ENCODE data around the gene RGS13. TPM values are rescaled to one million over a fixed set of nuclear protein-coding genes. Genes with fewer than 3 reads are reported as not detected.
"Not testable (repeated sequence)": the region's sequence is repeated elsewhere in the genome, so short reads cannot be mapped to it uniquely, and the experiment has no call there.

Gene RGS13
- total and polyA plus RNA-seq, 4 donors, result 0.64 to 2.9 (median 1.1) TPM

- intact Hi-C loops (cut with DNase I); H3K4me3 ChIP-seq (ENCODE audit: low read length in 2 of 2); H3K36me3 ChIP-seq (ENCODE audit: control insufficient read depth in 1 of 2, insufficient read depth in 2 of 2, low read length in 1 of 2); H3K27ac ChIP-seq (ENCODE audit: low read depth in 1 of 2, low read length in 2 of 2); H3K9me3 ChIP-seq (ENCODE audit: control insufficient read depth, low read length); ATAC-seq (ENCODE audit: low FRiP score); H3K4me1 ChIP-seq (ENCODE audit: control insufficient read depth in 1 of 2, insufficient read depth in 2 of 2, low read length in 2 of 2); H3K27me3 ChIP-seq (ENCODE audit: control insufficient read depth in 1 of 2, insufficient read depth in 2 of 2, low read length in 1 of 2); DNase-seq: not testable (repeated sequence)
- WGBS, 2 donors, result 96 to 97% methylated on average over 4 of the region's 4 CpGs
These were observed 47.1 kb downstream of the RGS13 start for GRCh38 chr1:192683081-192683480.

- no peak overlapping the region for H3K4me3 ChIP-seq (ENCODE audit: low read length in 2 of 2)
- ATAC-seq (ENCODE audit: low FRiP score) (no peak), DNase-seq (no peak)
- no peaks in the 10 kb centered on the region for H3K36me3 ChIP-seq (ENCODE audit: control insufficient read depth in 1 of 2, insufficient read depth in 2 of 2, low read length in 1 of 2)
- no peaks in the 10 kb centered on the region for H3K27me3 ChIP-seq (ENCODE audit: control insufficient read depth in 1 of 2, insufficient read depth in 2 of 2, low read length in 1 of 2)
- H3K9me3 ChIP-seq (ENCODE audit: control insufficient read depth, low read length), result peaks cover 2% of the 10 kb centered on the region
- intact Hi-C loops (cut with DNase I), result no loop called here
- H3K27ac ChIP-seq (ENCODE audit: low read depth in 1 of 2, low read length in 2 of 2), result no peak overlapping the region
- no peaks in the 10 kb centered on the region for H3K4me1 ChIP-seq (ENCODE audit: control insufficient read depth in 1 of 2, insufficient read depth in 2 of 2, low read length in 2 of 2)
These were observed 53.5 kb downstream of the RGS13 start for GRCh38 chr1:192689459-192689858.

GRCh38 chr1:192691041-192691440, 55.1 kb downstream of the RGS13 start:
- ATAC-seq (ENCODE audit: low FRiP score) (no peak), DNase-seq (no peak)
- no peak overlapping the region for H3K27ac ChIP-seq (ENCODE audit: low read depth in 1 of 2, low read length in 2 of 2)
- H3K36me3 ChIP-seq (ENCODE audit: control insufficient read depth in 1 of 2, insufficient read depth in 2 of 2, low read length in 1 of 2), result no peaks in the 10 kb centered on the region
- no peak overlapping the region for H3K4me3 ChIP-seq (ENCODE audit: low read length in 2 of 2)
- peaks cover 2% of the 10 kb centered on the region for H3K9me3 ChIP-seq (ENCODE audit: control insufficient read depth, low read length)
- H3K27me3 ChIP-seq (ENCODE audit: control insufficient read depth in 1 of 2, insufficient read depth in 2 of 2, low read length in 1 of 2), result no peaks in the 10 kb centered on the region
- intact Hi-C loops (cut with DNase I), result no loop called here
- WGBS, 2 donors, result 52 to 58% methylated on average over 1 of the region's 1 CpG
- no peaks in the 10 kb centered on the region for H3K4me1 ChIP-seq (ENCODE audit: control insufficient read depth in 1 of 2, insufficient read depth in 2 of 2, low read length in 2 of 2)

DNA sequence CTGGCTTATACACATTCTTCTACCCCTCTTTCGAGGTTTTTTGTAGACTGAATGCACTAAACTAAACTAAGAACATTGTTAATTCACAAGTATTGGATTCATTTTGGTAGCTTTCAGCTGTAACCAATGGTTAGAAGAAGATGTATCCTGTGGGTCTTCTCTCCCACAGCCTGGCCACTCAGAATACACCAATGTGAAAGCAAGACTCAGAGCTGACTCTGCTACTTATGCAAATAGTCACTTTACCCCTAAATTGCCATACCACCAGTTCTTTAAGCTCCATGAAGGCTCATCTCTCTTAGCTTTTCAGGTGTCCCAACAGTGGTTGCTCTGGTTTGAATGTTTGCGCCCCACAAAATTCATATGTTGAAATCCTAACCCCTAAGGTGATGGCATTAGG, 60.1 kb downstream of the RGS13 start:
- 63 to 67% methylated on average over 2 of the region's 2 CpGs for WGBS, 2 donors

GRCh38 chr1:192697771-192698170, 61.8 kb downstream of the RGS13 start:
- 80 to 83% methylated on average over 2 of the region's 2 CpGs for WGBS, 2 donors

More for the DNA sequence above, 60.1 kb downstream of the RGS13 start:
- Histone ChIP-seq H3K27me3 (ENCODE audit: control insufficient read depth in 1 of 2, insufficient read depth in 2 of 2, low read length in 1 of 2) (no peaks in the 10 kb centered on the region), H3K27ac (ENCODE audit: low read depth in 1 of 2, low read length in 2 of 2) (no peak overlapping the region), H3K36me3 (ENCODE audit: control insufficient read depth in 1 of 2, insufficient read depth in 2 of 2, low read length in 1 of 2) (no peaks in the 10 kb centered on the region), H3K9me3 (ENCODE audit: control insufficient read depth, low read length) (peaks cover 2% of the 10 kb centered on the region), H3K4me1 (ENCODE audit: control insufficient read depth in 1 of 2, insufficient read depth in 2 of 2, low read length in 2 of 2) (no peaks in the 10 kb centered on the region), H3K4me3 (ENCODE audit: low read length in 2 of 2) (no peak overlapping the region)
- intact Hi-C loops (cut with DNase I), result no loop called here
- ATAC-seq (ENCODE audit: low FRiP score) (no peak), DNase-seq (no peak)

GRCh38 chr1:192698731-192699130, 62.8 kb downstream of the RGS13 start:
- WGBS, 2 donors, result 97% methylated on average over 11 of the region's 11 CpGs
- Histone ChIP-seq H3K4me3 (ENCODE audit: low read length in 2 of 2) (no peak overlapping the region), H3K9me3 (ENCODE audit: control insufficient read depth, low read length) (no peaks in the 10 kb centered on the region), H3K4me1 (ENCODE audit: control insufficient read depth in 1 of 2, insufficient read depth in 2 of 2, low read length in 2 of 2) (no peaks in the 10 kb centered on the region), H3K27ac (ENCODE audit: low read depth in 1 of 2, low read length in 2 of 2) (no peak overlapping the region), H3K27me3 (ENCODE audit: control insufficient read depth in 1 of 2, insufficient read depth in 2 of 2, low read length in 1 of 2) (no peaks in the 10 kb centered on the region), H3K36me3 (ENCODE audit: control insufficient read depth in 1 of 2, insufficient read depth in 2 of 2, low read length in 1 of 2) (no peaks in the 10 kb centered on the region)
- DNase-seq (no peak), ATAC-seq (ENCODE audit: low FRiP score) (no peak)
- intact Hi-C loops (cut with DNase I), result no loop called here

More at GRCh38 chr1:192697771-192698170, 61.8 kb downstream of the RGS13 start:
- Histone ChIP-seq H3K9me3 (ENCODE audit: control insufficient read depth, low read length) (peaks cover 2% of the 10 kb centered on the region), H3K36me3 (ENCODE audit: control insufficient read depth in 1 of 2, insufficient read depth in 2 of 2, low read length in 1 of 2) (no peaks in the 10 kb centered on the region), H3K4me1 (ENCODE audit: control insufficient read depth in 1 of 2, insufficient read depth in 2 of 2, low read length in 2 of 2) (no peaks in the 10 kb centered on the region), H3K4me3 (ENCODE audit: low read length in 2 of 2) (no peak overlapping the region), H3K27me3 (ENCODE audit: control insufficient read depth in 1 of 2, insufficient read depth in 2 of 2, low read length in 1 of 2) (no peaks in the 10 kb centered on the region), H3K27ac (ENCODE audit: low read depth in 1 of 2, low read length in 2 of 2) (no peak overlapping the region)
- ATAC-seq (ENCODE audit: low FRiP score) (no peak), DNase-seq (no peak)
- intact Hi-C loops (cut with DNase I), result no loop called here

- H3K4me3 ChIP-seq (ENCODE audit: low read length in 2 of 2), result no peak overlapping the region
- no peaks in the 10 kb centered on the region for H3K27me3 ChIP-seq (ENCODE audit: control insufficient read depth in 1 of 2, insufficient read depth in 2 of 2, low read length in 1 of 2)
- H3K27ac ChIP-seq (ENCODE audit: low read depth in 1 of 2, low read length in 2 of 2), result no peak overlapping the region
- no peak for DNase-seq
- H3K4me1 ChIP-seq (ENCODE audit: control insufficient read depth in 1 of 2, insufficient read depth in 2 of 2, low read length in 2 of 2), result no peaks in the 10 kb centered on the region
- ATAC-seq (ENCODE audit: low FRiP score), result no peak
- H3K9me3 ChIP-seq (ENCODE audit: control insufficient read depth, low read length), result no peaks in the 10 kb centered on the region
- no peaks in the 10 kb centered on the region for H3K36me3 ChIP-seq (ENCODE audit: control insufficient read depth in 1 of 2, insufficient read depth in 2 of 2, low read length in 1 of 2)
- intact Hi-C loops (cut with DNase I), result no loop called here
These were observed 64.9 kb downstream of the RGS13 start for GRCh38 chr1:192700834-192701271.

GRCh38 chr1:192702212-192702902, 66.4 kb downstream of the RGS13 start:
- DNase-seq (no peak), ATAC-seq (ENCODE audit: low FRiP score) (no peak)
- Histone ChIP-seq H3K27ac (ENCODE audit: low read depth in 1 of 2, low read length in 2 of 2) (no peak overlapping the region), H3K36me3 (ENCODE audit: control insufficient read depth in 1 of 2, insufficient read depth in 2 of 2, low read length in 1 of 2) (no peaks in the 10 kb centered on the region), H3K4me3 (ENCODE audit: low read length in 2 of 2) (no peak overlapping the region), H3K9me3 (ENCODE audit: control insufficient read depth, low read length) (no peaks in the 10 kb centered on the region), H3K4me1 (ENCODE audit: control insufficient read depth in 1 of 2, insufficient read depth in 2 of 2, low read length in 2 of 2) (no peaks in the 10 kb centered on the region), H3K27me3 (ENCODE audit: control insufficient read depth in 1 of 2, insufficient read depth in 2 of 2, low read length in 1 of 2) (no peaks in the 10 kb centered on the region)
- intact Hi-C loops (cut with DNase I), result no loop called here
- 63 to 65% methylated on average over 4 of the region's 4 CpGs for WGBS, 2 donors
